Neuron (in vitro differentiated cells): ENCODE measurements around the gene ATG10.

Experiments used
- H2AFZ ChIP-seq: one replicate; pipeline ENCODE4 v1.6.1; 2013; ENCODE audit warnings: low read depth, mild to moderate bottlenecking, inconsistent platforms, low read length, moderate library complexity
- H3K27me3 ChIP-seq: one replicate; pipeline ENCODE4 v1.6.1; 2013; ENCODE audit warnings: low read length; ENCODE audit not compliant: insufficient read depth
- H3K36me3 ChIP-seq: one replicate; pipeline ENCODE4 v1.6.1; 2013; ENCODE audit warnings: low read length; ENCODE audit not compliant: insufficient read depth
- H3K4me1 ChIP-seq: one replicate; pipeline ENCODE4 v1.6.1; 2013; ENCODE audit warnings: low read length; ENCODE audit not compliant: insufficient read depth
- H3K4me3 ChIP-seq: 2 replicates; pipeline ENCODE4 v1.5.1; 2013; ENCODE audit warnings: mild to moderate bottlenecking, low read length, moderate library complexity
- H3K9me3 ChIP-seq: one replicate; pipeline ENCODE4 v1.6.1; 2013; ENCODE audit warnings: low read length

Gene ATG10

GRCh38 chr5:82169892-82170291 lies 198.1 kb downstream of the ATG10 start:
- Histone ChIP-seq H2AFZ (no peak overlapping the region), H3K9me3 (no peaks in the 10 kb centered on the region), H3K36me3 (no peaks in the 10 kb centered on the region), H3K27me3 (no peaks in the 10 kb centered on the region), H3K4me3 (no peak overlapping the region), H3K4me1 (peaks cover 29% of the 10 kb centered on the region)

GRCh38 chr5:82174128-82174918 lies 202.5 kb downstream of the ATG10 start:
- Histone ChIP-seq H3K36me3 (no peaks in the 10 kb centered on the region), H3K27me3 (no peaks in the 10 kb centered on the region), H3K9me3 (no peaks in the 10 kb centered on the region), H2AFZ (no peak overlapping the region), H3K4me1 (no peaks in the 10 kb centered on the region), H3K4me3 (no peak overlapping the region)

DNA sequence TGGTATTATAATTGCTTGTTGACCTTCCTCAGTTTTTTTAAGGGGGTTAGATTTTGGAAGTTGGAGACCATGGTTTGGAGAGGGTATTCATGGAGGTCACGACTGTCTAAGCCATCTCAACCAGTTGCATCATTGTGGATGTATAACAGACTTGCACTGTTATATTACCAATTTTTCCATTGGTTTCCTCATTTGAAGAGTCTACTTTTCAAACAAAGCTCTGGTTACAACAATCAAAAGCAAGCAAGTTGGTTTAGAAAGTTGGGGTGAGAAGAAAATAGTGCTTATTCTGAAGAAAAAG lies 203.0 kb downstream of the ATG10 start:
- no peaks in the 10 kb centered on the region for H3K4me1 ChIP-seq
- H2AFZ ChIP-seq, result no peak overlapping the region
- no peaks in the 10 kb centered on the region for H3K9me3 ChIP-seq
- H3K27me3 ChIP-seq, result no peaks in the 10 kb centered on the region
- no peak overlapping the region for H3K4me3 ChIP-seq
- no peaks in the 10 kb centered on the region for H3K36me3 ChIP-seq

GRCh38 chr5:82176115-82176814 lies 204.4 kb downstream of the ATG10 start:
- H2AFZ ChIP-seq, result no peak overlapping the region
- H3K4me3 ChIP-seq, result no peak overlapping the region
- H3K9me3 ChIP-seq, result no peaks in the 10 kb centered on the region
- no peaks in the 10 kb centered on the region for H3K27me3 ChIP-seq
- no peaks in the 10 kb centered on the region for H3K4me1 ChIP-seq
- H3K36me3 ChIP-seq, result no peaks in the 10 kb centered on the region

DNA sequence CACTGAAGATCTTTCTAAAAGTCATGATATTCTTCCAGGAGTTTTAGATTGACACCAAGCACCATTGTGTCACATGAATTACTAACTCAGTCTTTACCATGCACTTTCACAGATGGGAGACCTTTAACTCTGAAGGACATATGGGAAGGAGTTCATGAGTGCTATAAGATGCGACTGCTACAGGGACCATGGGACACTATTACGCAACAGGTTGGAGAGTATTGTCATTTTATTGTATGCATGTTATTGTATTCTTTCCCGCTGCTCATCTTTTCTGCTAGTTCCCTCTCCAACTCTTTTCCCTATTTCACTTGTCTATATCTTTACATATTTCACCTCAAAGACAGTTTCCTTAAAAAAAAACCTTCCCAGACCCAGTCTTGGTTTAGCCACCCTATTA lies 206.6 kb downstream of the ATG10 start:
- no peaks in the 10 kb centered on the region for H3K4me1 ChIP-seq
- H2AFZ ChIP-seq, result no peak overlapping the region
- H3K9me3 ChIP-seq, result no peaks in the 10 kb centered on the region
- no peaks in the 10 kb centered on the region for H3K36me3 ChIP-seq
- H3K4me3 ChIP-seq, result no peak overlapping the region
- no peaks in the 10 kb centered on the region for H3K27me3 ChIP-seq

DNA sequence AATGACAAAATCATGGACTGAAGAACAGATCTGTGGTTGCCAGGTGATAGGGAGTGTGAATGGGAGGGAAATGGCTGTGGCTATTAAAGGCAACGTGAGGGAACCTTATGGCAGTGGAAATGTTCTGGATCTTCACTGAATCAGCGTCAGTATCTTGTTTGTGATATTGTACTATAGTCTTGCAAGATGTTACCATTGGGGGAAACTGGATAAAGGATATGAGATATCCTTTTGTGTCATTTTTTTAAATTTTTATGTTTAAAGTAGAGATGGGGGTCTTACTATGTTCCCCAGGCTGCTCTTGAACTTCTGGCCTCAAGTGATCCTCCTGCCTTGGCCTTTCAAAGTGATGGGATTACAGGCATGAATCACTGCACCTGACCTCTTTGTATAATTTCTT lies 210.8 kb downstream of the ATG10 start:
- Histone ChIP-seq H2AFZ (no peak overlapping the region), H3K9me3 (no peaks in the 10 kb centered on the region), H3K4me3 (no peak overlapping the region), H3K36me3 (no peaks in the 10 kb centered on the region), H3K4me1 (no peaks in the 10 kb centered on the region), H3K27me3 (no peaks in the 10 kb centered on the region)

DNA sequence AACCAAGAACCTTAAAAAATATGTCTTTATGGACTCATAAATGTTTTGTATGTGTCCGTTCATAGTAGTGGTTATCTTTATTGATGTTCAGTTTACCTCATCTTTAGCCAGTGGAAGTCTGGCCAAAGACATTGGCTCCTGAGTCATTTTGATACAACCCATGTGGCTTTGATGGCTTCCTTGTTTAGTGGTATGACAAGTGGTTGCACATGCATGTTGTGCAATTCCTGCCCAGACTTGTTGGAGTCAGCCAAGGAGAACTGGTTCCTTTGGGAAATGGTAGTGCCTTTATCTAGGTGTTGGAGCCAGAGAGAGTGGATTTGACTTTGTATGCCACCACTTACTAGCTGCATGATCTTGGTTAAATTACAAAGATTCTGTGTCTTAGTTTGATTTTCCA lies 212.0 kb downstream of the ATG10 start:
- Histone ChIP-seq H3K4me3 (no peak overlapping the region), H3K36me3 (no peaks in the 10 kb centered on the region), H2AFZ (no peak overlapping the region), H3K27me3 (no peaks in the 10 kb centered on the region), H3K9me3 (no peaks in the 10 kb centered on the region), H3K4me1 (no peaks in the 10 kb centered on the region)

- no peaks in the 10 kb centered on the region for H3K27me3 ChIP-seq
- no peaks in the 10 kb centered on the region for H3K4me1 ChIP-seq
- no peak overlapping the region for H3K4me3 ChIP-seq
- H2AFZ ChIP-seq, result no peak overlapping the region
- no peaks in the 10 kb centered on the region for H3K36me3 ChIP-seq
- no peaks in the 10 kb centered on the region for H3K9me3 ChIP-seq
These were observed 214.0 kb downstream of the ATG10 start for GRCh38 chr5:82185851-82186250.

- Histone ChIP-seq H2AFZ (no peak overlapping the region), H3K9me3 (no peaks in the 10 kb centered on the region), H3K36me3 (no peaks in the 10 kb centered on the region), H3K4me1 (no peaks in the 10 kb centered on the region), H3K4me3 (no peak overlapping the region), H3K27me3 (no peaks in the 10 kb centered on the region)
These were observed 225.7 kb downstream of the ATG10 start for GRCh38 chr5:82197550-82197949.

DNA sequence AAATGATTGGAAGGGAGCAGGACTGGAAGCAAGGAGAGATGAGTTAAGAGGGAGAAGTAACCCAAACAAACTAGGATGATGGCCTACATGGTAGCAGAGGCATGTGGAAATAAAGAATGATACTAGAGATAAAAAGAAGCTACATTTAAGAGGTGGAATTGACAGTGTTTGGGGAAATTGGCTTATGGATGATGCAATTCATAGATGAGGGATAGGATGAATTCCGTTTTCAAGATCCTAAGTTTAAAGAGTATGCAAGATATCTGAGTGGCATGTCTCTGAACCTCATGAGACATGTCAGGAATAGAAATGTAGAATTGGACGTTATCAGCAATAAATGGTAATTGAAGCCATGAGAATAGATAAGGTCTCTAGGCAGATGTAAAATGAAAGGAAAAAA lies 232.7 kb downstream of the ATG10 start:
- Histone ChIP-seq H3K36me3 (no peaks in the 10 kb centered on the region), H3K27me3 (no peaks in the 10 kb centered on the region), H3K4me3 (no peak overlapping the region), H2AFZ (no peak overlapping the region), H3K9me3 (no peaks in the 10 kb centered on the region), H3K4me1 (no peaks in the 10 kb centered on the region)

- Histone ChIP-seq H3K4me3 (no peak overlapping the region), H2AFZ (no peak overlapping the region), H3K4me1 (no peaks in the 10 kb centered on the region), H3K9me3 (no peaks in the 10 kb centered on the region), H3K36me3 (no peaks in the 10 kb centered on the region), H3K27me3 (no peaks in the 10 kb centered on the region)
These were observed 233.2 kb downstream of the ATG10 start for GRCh38 chr5:82205005-82205404.

GRCh38 chr5:82208371-82208770 lies 236.5 kb downstream of the ATG10 start:
- Histone ChIP-seq H3K4me3 (no peak overlapping the region), H2AFZ (no peak overlapping the region), H3K9me3 (no peaks in the 10 kb centered on the region), H3K36me3 (no peaks in the 10 kb centered on the region), H3K27me3 (no peaks in the 10 kb centered on the region), H3K4me1 (no peaks in the 10 kb centered on the region)

- Histone ChIP-seq H3K4me3 (no peak overlapping the region), H2AFZ (no peak overlapping the region)
These were observed 240.2 kb downstream of the ATG10 start for GRCh38 chr5:82211855-82212572.

More at GRCh38 chr5:82211855-82212572, 240.2 kb downstream of the ATG10 start:
- H3K36me3 ChIP-seq, result no peaks in the 10 kb centered on the region
- H3K4me1 ChIP-seq, result no peaks in the 10 kb centered on the region
- H3K27me3 ChIP-seq, result no peaks in the 10 kb centered on the region
- no peaks in the 10 kb centered on the region for H3K9me3 ChIP-seq
